Calu3 (cell line): ENCODE results near the gene TTC1. TPM values are rescaled to one million over a fixed set of nuclear protein-coding genes. Genes with fewer than 3 reads are reported as not detected.

Experiments
- BruUV-seq: library from RNA; stranded (reverse); fragments of 400-500 nt; replicated peaks from 2 replicates; lab custom pipeline; 2021; lab: Mats Ljungman, UMichigan
- CTCF ChIA-PET: fragments of 300-600 bp; sonication (Branson Sonifier 250); formaldehyde crosslinking; loops from one replicate; lab custom pipeline; 2022; ENCODE audit warnings: antibody characterized with exemption; lab: Charles Lee
- DNase-seq: peaks from one replicate; pipeline ENCODE4 v3.0.0; 2022
- H3K27ac Mint-ChIP-seq: one replicate; pipeline ENCODE4 v1.8.0; 2022; ENCODE audit warnings: mixed read lengths; ENCODE audit not compliant: unreplicated experiment
- H3K27me3 Mint-ChIP-seq: one replicate; pipeline ENCODE4 v1.8.0; 2022; ENCODE audit warnings: mixed read lengths; ENCODE audit not compliant: unreplicated experiment
- H3K36me3 Mint-ChIP-seq: one replicate; pipeline ENCODE4 v1.8.0; 2022; ENCODE audit warnings: mild to moderate bottlenecking, moderate library complexity, mixed read lengths; ENCODE audit not compliant: insufficient read depth, unreplicated experiment
- H3K4me1 Mint-ChIP-seq: one replicate; pipeline ENCODE4 v1.8.0; 2022; ENCODE audit warnings: mild to moderate bottlenecking, low read depth, mixed read lengths; ENCODE audit not compliant: unreplicated experiment
- H3K4me3 Mint-ChIP-seq: one replicate; pipeline ENCODE4 v1.8.0; 2022; ENCODE audit warnings: mild to moderate bottlenecking, low read depth, moderate library complexity, mixed read lengths; ENCODE audit not compliant: unreplicated experiment
- H3K9me3 Mint-ChIP-seq: one replicate; pipeline ENCODE4 v1.8.0; 2022; ENCODE audit warnings: low read depth, mixed read lengths; ENCODE audit not compliant: unreplicated experiment
- CTCF ChIP-seq: fragments of 200-600 bp; IDR thresholded peaks from one replicate; pipeline ENCODE4 v1.8.0; 2022; ENCODE audit warnings: antibody characterized with exemption; ENCODE audit not compliant: unreplicated experiment
- intact Hi-C: fragments of 100-400 bp; cut with micrococcal nuclease; formaldehyde crosslinking; loops from one replicate; pipeline ENCODE4 v1.10.0; 2022; ENCODE audit not compliant: unreplicated experiment
- total RNA-seq: library from RNA; stranded (reverse); gene quantifications from 2 replicates; pipeline ENCODE4 v1.2.3, GENCODE V29; 2022

Gene TTC1
- total RNA-seq, 1 experiment from 2014 or later: 66.4 TPM

GRCh38 chr5:160042671-160043070, 33.7 kb downstream of the TTC1 start:
- DNase-seq: no peak
- intact Hi-C loops: no loop called here
- no peaks in the 10 kb centered on the region for H3K4me1 Mint-ChIP-seq
- CTCF ChIA-PET: no interaction called here
- TF ChIP-seq CTCF: no peak
- no peak overlapping the region for H3K4me3 Mint-ChIP-seq
- no peaks in the 10 kb centered on the region for H3K27me3 Mint-ChIP-seq
- no TSS peak for BruUV-seq
- no peaks in the 10 kb centered on the region for H3K9me3 Mint-ChIP-seq
- H3K27ac Mint-ChIP-seq: no peak overlapping the region
- peaks cover 34% of the 10 kb centered on the region for H3K36me3 Mint-ChIP-seq

- Mint-ChIP-seq H3K9me3 (no peaks in the 10 kb centered on the region), H3K4me3 (no peak overlapping the region), H3K27ac (no peak overlapping the region), H3K36me3 (peaks cover 28% of the 10 kb centered on the region), H3K4me1 (no peaks in the 10 kb centered on the region), H3K27me3 (no peaks in the 10 kb centered on the region)
- intact Hi-C loops: no loop called here
- CTCF ChIA-PET: interaction anchor here (0.7 kb wide), 1 partner anchor 888 kb away, joined by 3 read pairs; no protein-coding TSS in a partner anchor
- BruUV-seq: no TSS peak
- DNase-seq: no peak
- TF ChIP-seq CTCF: no peak
These were observed 35.5 kb downstream of the TTC1 start for GRCh38 chr5:160044391-160044804.

DNA sequence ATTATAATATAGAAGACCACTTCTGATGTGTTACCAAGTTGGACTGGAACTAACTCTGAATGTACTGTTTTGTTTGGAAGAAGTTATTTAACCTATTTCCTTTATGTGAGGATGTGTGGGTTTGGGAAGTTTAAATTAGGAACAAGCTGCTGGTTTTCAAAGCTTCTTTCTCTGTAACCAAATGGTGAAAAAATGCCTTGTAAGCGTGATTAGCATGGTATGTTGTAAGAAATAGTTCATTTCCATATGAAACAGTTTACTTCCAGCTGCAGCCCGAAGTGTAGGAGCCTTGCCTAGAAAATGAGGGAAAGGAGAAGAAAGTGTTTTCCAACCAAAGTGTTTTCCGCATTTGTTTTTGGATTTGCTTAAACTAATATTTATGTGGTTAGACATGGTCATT, 36.0 kb downstream of the TTC1 start:
- Mint-ChIP-seq H3K27ac (no peak overlapping the region), H3K9me3 (no peaks in the 10 kb centered on the region), H3K27me3 (no peaks in the 10 kb centered on the region), H3K4me3 (no peak overlapping the region), H3K36me3 (peaks cover 34% of the 10 kb centered on the region), H3K4me1 (no peaks in the 10 kb centered on the region)
- TF ChIP-seq CTCF: no peak
- no TSS peak for BruUV-seq
- DNase-seq: no peak
- intact Hi-C loops: no loop called here
- CTCF ChIA-PET: interaction anchor here (0.7 kb wide), 1 partner anchor 888 kb away, joined by 3 read pairs; no protein-coding TSS in a partner anchor

DNA sequence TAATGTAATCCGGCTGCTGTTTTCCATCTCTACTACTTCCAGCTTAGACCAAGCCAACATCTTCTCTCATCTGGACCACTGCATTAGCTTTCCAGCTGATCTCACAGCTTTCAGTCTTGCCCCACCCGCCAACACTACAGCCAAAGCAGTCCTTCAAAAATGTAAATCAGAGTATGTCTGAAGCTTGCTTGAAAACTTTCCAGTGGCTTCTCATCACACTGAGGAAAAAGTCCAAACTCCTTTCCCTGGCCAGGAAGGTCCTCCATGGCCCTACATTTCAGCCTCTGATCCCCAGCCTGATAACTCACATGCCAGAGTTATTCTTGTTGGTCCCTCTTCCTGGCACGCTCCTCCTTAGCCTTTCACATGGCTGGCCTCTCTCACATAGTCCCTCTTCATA, 38.5 kb downstream of the TTC1 start:
- CTCF ChIA-PET: no interaction called here
- Mint-ChIP-seq H3K4me3 (no peak overlapping the region), H3K27ac (no peak overlapping the region), H3K9me3 (no peaks in the 10 kb centered on the region), H3K36me3 (peaks cover 41% of the 10 kb centered on the region), H3K4me1 (no peaks in the 10 kb centered on the region), H3K27me3 (no peaks in the 10 kb centered on the region)
- TF ChIP-seq CTCF: no peak
- DNase-seq: no peak
- no TSS peak for BruUV-seq
- intact Hi-C loops: no loop called here
